B cell (primary cell): Measurements from ENCODE around the gene CCDC9. TPM values are rescaled to one million over a fixed set of nuclear protein-coding genes. Genes with fewer than 3 reads are reported as not detected.

Source experiments
- ATAC-seq: fragments of 200-7000 bp; cut with Tn5 transposase; one replicate; pipeline ENCODE4 v1.10.0; 2021; ENCODE audit warnings: low read depth, mild to moderate bottlenecking, moderate number of reproducible peaks, moderate library complexity
- CTCF ChIA-PET: fragments of 350-600 bp; sonication (Branson Sonifier 250); formaldehyde crosslinking; loops from one replicate; lab custom pipeline; 2021; ENCODE audit warnings: antibody characterized with exemption, inconsistent platforms; lab: Charles Lee
- POLR2A ChIA-PET: fragments of 350-600 bp; sonication (Branson Sonifier 250); formaldehyde crosslinking; loops from one replicate; lab custom pipeline; 2021; ENCODE audit warnings: antibody characterized with exemption; lab: Charles Lee
- DNase-seq: peaks from one replicate; pipeline ENCODE4 v3.0.0; 2013
- H2AFZ ChIP-seq: 2 replicates; pipeline ENCODE4 v1.6.1; 2012; ENCODE audit warnings: mild to moderate bottlenecking, low read depth, low read length; ENCODE audit not compliant: insufficient read depth, poor library complexity, severe bottlenecking
- H3K27ac ChIP-seq, 2 donors: 1 replicate in 1 of 2; 2 replicates in 1 of 2; pipeline ENCODE4 v1.5.1; 2012 to 2013; ENCODE audit warnings: low read length in 2 of 2, mild to moderate bottlenecking in 2 of 2, moderate library complexity in 1 of 2
- H3K27me3 ChIP-seq, 4 experiments: fragments of 200-600 bp in 1 of 4; sonication (generic) in 1 of 4; replicated peaks in 1 of 4; 1 replicate in 2 of 4; 2 replicates in 2 of 4; pipeline versions ENCODE4 v1.6.1 to v1.7.0; 2013 to 2016; ENCODE audit warnings: low read length in 3 of 4, mild to moderate bottlenecking in 2 of 4, mixed read lengths in 1 of 4, moderate library complexity in 1 of 4; ENCODE audit not compliant: insufficient read depth in 4 of 4, control insufficient read depth in 3 of 4; ENCODE audit errors: control extremely low read depth in 1 of 4
- H3K36me3 ChIP-seq, 2 experiments: replicated peaks in 1 of 2; 1 replicate in 1 of 2; 2 replicates in 1 of 2; pipeline versions ENCODE4 v1.6.1 to v1.7.1; 2013; ENCODE audit warnings: low read length in 1 of 2; ENCODE audit not compliant: insufficient read depth in 2 of 2, control insufficient read depth in 1 of 2; ENCODE audit errors: control extremely low read depth in 1 of 2, extremely low read depth in 1 of 2
- H3K4me1 ChIP-seq, 2 donors: fragments of 200-600 bp in 1 of 2; sonication (generic) in 1 of 2; 1 replicate in 1 of 2; 2 replicates in 1 of 2; pipeline versions ENCODE4 v1.5.1 to v1.6.1; 2013 to 2017; ENCODE audit warnings: low read length in 2 of 2; ENCODE audit not compliant: control insufficient read depth in 2 of 2, insufficient read depth in 2 of 2
- H3K4me2 ChIP-seq: replicated peaks from 2 replicates; pipeline ENCODE3; 2012; ENCODE audit warnings: mild to moderate bottlenecking, low read depth, low read length; ENCODE audit not compliant: poor library complexity, severe bottlenecking
- H3K4me3 ChIP-seq, 5 experiments: fragments of 200-600 bp in 1 of 5; sonication (generic) in 1 of 5; 1 replicate in 3 of 5; 2 replicates in 2 of 5; pipeline versions ENCODE4 v1.5.1 to v1.7.0; 2011 to 2016; ENCODE audit warnings: low read length in 4 of 5, mild to moderate bottlenecking in 4 of 5, low read depth in 2 of 5, control low read depth in 1 of 5, moderate library complexity in 1 of 5; ENCODE audit not compliant: insufficient read depth in 1 of 5; ENCODE audit errors: control extremely low read depth in 1 of 5, extremely low read depth in 1 of 5
- H3K79me2 ChIP-seq: fragments of 200-600 bp; sonication (generic); one replicate; pipeline ENCODE4 v1.6.0; 2016; ENCODE audit warnings: low read length; ENCODE audit not compliant: control insufficient read depth, insufficient read depth
- H3K9ac ChIP-seq: fragments of 200-600 bp; sonication (generic); 2 replicates; pipeline ENCODE4 v1.6.1; 2017; ENCODE audit warnings: mild to moderate bottlenecking, low read length, moderate library complexity
- H3K9me3 ChIP-seq, 3 donors: one replicate each; pipeline versions ENCODE4 v1.6.1 to v1.7.1; 2013; ENCODE audit warnings: low read length in 2 of 3; ENCODE audit not compliant: control insufficient read depth in 2 of 3, insufficient read depth in 1 of 3; ENCODE audit errors: control extremely low read depth in 1 of 3
- H4K20me1 ChIP-seq: 2 replicates; pipeline ENCODE4 v1.6.0; 2012; ENCODE audit warnings: mild to moderate bottlenecking, low read length; ENCODE audit not compliant: insufficient read depth, control insufficient read depth, poor library complexity, severe bottlenecking
- H3K27ac Mint-ChIP-seq: one replicate; pipeline ENCODE4 v1.8.0; 2021; ENCODE audit warnings: mixed read lengths
- H3K27me3 Mint-ChIP-seq: one replicate; pipeline ENCODE4 v1.8.0; 2021; ENCODE audit warnings: mixed read lengths
- H3K4me1 Mint-ChIP-seq: one replicate; pipeline ENCODE4 v1.8.0; 2021; ENCODE audit warnings: mixed read lengths
- H3K4me3 Mint-ChIP-seq: one replicate; pipeline ENCODE4 v1.8.0; 2021; ENCODE audit warnings: mixed read lengths
- H3K9me3 Mint-ChIP-seq: one replicate; pipeline ENCODE4 v1.8.0; 2022; ENCODE audit warnings: mixed read lengths; ENCODE audit not compliant: insufficient read depth
- EZH2 ChIP-seq: IDR thresholded peaks from 2 replicates; pipeline ENCODE4 v1.6.1; 2012; ENCODE audit warnings: borderline replicate concordance, low read depth, mild to moderate bottlenecking, moderate library complexity, low read length; ENCODE audit not compliant: insufficient read depth, poor library complexity, severe bottlenecking
- WGBS: methylation state at CpG from one replicate; pipeline ENCODE4 v1.1.5; 2013; ENCODE audit warnings: missing lambda C conversion rate; ENCODE audit not compliant: insufficient coverage; 5-methylcytosine and 5-hydroxymethylcytosine counted together
- intact Hi-C: fragments of 100-400 bp; cut with micrococcal nuclease; formaldehyde crosslinking; loops from one replicate; pipeline ENCODE4 v1.10.0; 2022
- polyA plus RNA-seq: library from polyadenylated mRNA; depleted of rRNA; stranded (reverse); fragments of >200 nt; gene quantifications from 2 replicates; pipeline ENCODE4 v1.2.3, GENCODE V29; 2012
- total RNA-seq, 2 donors: library from RNA; stranded (reverse); fragments of 120-200 nt in 1 of 2; gene quantifications; 1 replicate in 1 of 2; 2 replicates in 1 of 2; pipeline versions ENCODE4 v1.2.3 to v1.2.4, GENCODE V29; 2013 to 2022
- TF ChIP-seq, protein P1 (sequence below): fragments of 200-600 bp; IDR thresholded peaks from one replicate; pipeline ENCODE4 v1.8.0; 2022; ENCODE audit warnings: antibody characterized with exemption, mild to moderate bottlenecking

The CCDC9 gene
- total and polyA plus RNA-seq, 2 donors (not counting 1 experiment from before 2014, with no cell fraction given), result 12.3 to 54.7 TPM

DNA sequence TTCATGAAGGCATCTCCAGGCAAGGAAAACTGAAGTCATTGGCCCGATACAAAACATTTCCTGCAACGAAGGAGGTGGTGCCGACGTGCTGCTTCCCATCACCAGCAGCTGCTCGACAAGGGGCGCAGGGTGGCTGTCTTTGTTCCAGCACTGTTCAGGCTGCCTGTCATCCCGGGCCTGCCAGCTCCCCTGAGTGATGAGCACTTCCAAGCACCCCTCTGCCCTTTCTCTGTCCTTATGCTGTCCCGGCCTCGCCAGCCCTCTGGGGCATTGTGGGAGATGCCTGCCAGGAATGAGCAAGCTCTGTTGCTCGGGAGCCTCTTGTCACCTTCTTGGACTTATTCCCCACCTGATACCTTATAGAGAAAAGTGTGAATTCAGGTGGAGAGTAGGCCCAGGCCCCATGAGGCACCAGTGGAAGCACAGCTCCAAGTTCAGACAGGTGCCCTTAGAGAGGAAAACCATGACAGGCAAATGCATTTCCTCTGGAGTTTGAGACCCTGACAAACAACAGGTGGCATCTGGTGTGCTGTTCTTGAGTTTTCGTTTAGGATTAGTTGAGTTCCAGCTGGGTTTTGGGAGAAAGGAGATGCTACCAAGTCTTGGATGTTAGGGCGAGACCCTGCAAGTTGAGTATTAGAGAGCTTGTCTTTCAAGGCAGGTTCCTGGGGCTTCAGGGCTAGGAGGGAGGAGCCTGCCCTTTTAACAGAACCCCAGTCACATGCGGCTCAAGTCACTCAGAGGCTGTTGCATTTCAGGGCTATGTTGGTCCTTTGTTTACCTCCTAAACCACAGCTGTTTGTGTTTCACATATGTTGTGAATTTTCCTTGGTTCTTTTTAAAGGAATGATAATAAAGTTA is 46.8 kb upstream of the CCDC9 start:
- H3K4me1 Mint-ChIP-seq, result peaks cover 6% of the 10 kb centered on the region
- no peaks in the 10 kb centered on the region for H3K9me3 ChIP-seq
- 93% methylated on average over 11 of the region's 13 CpGs for WGBS
- H3K27me3 ChIP-seq, result no peaks in the 10 kb centered on the region
- POLR2A ChIA-PET, result interaction anchor here (0.5 to 2.5 kb wide), 2 partner anchors 35 to 60 kb away, joined by 3 to 19 read pairs; no protein-coding TSS in a partner anchor
- no peak overlapping the region for H3K9ac ChIP-seq
- no peaks in the 10 kb centered on the region for H3K79me2 ChIP-seq
- no peak overlapping the region for H3K4me3 ChIP-seq
- H3K4me1 ChIP-seq, result peaks cover 6 to 8% of the 10 kb centered on the region in 2 donors
- DNase-seq, result no peak
- no peaks in the 10 kb centered on the region for H3K9me3 Mint-ChIP-seq
- peak overlapping the region in 1 of 2 donors; percentile 31 for H3K27ac ChIP-seq
- no peaks in the 10 kb centered on the region for H3K27me3 Mint-ChIP-seq
- no peaks in the 10 kb centered on the region for H4K20me1 ChIP-seq
- H3K4me3 Mint-ChIP-seq, result no peak overlapping the region
- no peak for ATAC-seq
- peaks cover 4 to 49% of the 10 kb centered on the region in 2 experiments for H3K36me3 ChIP-seq
- CTCF ChIA-PET, result interaction anchor here (0.7 to 14.1 kb wide), 21 partner anchors 8 to 353 kb away, joined by 3 to 557 read pairs (median 9); partner anchors contain the start of genes CCDC9 and SAE1
- H3K27ac Mint-ChIP-seq, result no peak overlapping the region
- intact Hi-C loops, result loop anchor here (1.0 to 2.0 kb wide), 2 partner anchors 17 to 35 kb away; no protein-coding TSS in a partner anchor
- no peak overlapping the region for H3K4me2 ChIP-seq
- TF ChIP-seq, protein P1, sequence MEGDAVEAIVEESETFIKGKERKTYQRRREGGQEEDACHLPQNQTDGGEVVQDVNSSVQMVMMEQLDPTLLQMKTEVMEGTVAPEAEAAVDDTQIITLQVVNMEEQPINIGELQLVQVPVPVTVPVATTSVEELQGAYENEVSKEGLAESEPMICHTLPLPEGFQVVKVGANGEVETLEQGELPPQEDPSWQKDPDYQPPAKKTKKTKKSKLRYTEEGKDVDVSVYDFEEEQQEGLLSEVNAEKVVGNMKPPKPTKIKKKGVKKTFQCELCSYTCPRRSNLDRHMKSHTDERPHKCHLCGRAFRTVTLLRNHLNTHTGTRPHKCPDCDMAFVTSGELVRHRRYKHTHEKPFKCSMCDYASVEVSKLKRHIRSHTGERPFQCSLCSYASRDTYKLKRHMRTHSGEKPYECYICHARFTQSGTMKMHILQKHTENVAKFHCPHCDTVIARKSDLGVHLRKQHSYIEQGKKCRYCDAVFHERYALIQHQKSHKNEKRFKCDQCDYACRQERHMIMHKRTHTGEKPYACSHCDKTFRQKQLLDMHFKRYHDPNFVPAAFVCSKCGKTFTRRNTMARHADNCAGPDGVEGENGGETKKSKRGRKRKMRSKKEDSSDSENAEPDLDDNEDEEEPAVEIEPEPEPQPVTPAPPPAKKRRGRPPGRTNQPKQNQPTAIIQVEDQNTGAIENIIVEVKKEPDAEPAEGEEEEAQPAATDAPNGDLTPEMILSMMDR, result no peak
- no peak for TF ChIP-seq EZH2
- H2AFZ ChIP-seq, result no peak overlapping the region

DNA sequence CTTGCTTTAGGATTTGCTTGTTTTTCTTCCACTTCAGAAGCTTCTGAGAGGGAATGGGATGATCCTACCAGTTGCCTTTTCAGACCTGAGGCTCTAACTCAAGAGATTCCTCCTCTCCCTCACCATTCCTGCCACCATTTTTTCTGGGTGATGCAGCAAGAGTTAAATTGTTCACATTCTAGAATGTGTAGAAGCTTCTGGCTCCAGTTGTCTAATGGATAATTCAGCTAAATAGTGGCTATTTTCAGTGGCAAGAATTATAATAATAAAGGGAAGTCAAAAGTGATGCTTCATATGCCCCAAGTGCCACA is 46.2 kb upstream of the CCDC9 start:
- H3K9me3 ChIP-seq, result no peaks in the 10 kb centered on the region
- intact Hi-C loops, result loop anchor here (1.0 to 2.0 kb wide), 2 partner anchors 17 to 34 kb away; no protein-coding TSS in a partner anchor
- H3K27ac ChIP-seq, result peak overlapping the region in 1 of 2 donors; percentile 31
- Mint-ChIP-seq H3K4me1 (peaks cover 6% of the 10 kb centered on the region), H3K27ac (no peak overlapping the region), H3K9me3 (no peaks in the 10 kb centered on the region), H3K4me3 (no peak overlapping the region), H3K27me3 (no peaks in the 10 kb centered on the region)
- H3K4me3 ChIP-seq, result no peak overlapping the region
- ChIA-PET CTCF (interaction anchor here (0.7 to 14.1 kb wide), 35 partner anchors 8 to 354 kb away, joined by 3 to 557 read pairs (median 5); partner anchors contain the start of genes CCDC9, INAFM1, SAE1 and ZC3H4), POLR2A (interaction anchor here (0.5 to 2.5 kb wide), 5 partner anchors 17 to 96 kb away, joined by 3 to 19 read pairs (median 3); partner anchors contain the start of gene ZC3H4)
- TF ChIP-seq EZH2, result no peak
- TF ChIP-seq, protein P1, result no peak
- no peaks in the 10 kb centered on the region for H4K20me1 ChIP-seq
- H3K36me3 ChIP-seq, result peaks cover 4 to 44% of the 10 kb centered on the region in 2 experiments
- no peaks in the 10 kb centered on the region for H3K79me2 ChIP-seq
- H3K4me1 ChIP-seq, result peaks cover 6 to 8% of the 10 kb centered on the region in 2 donors
- no peak overlapping the region for H3K9ac ChIP-seq
- DNase-seq (no peak), ATAC-seq (no peak)
- H2AFZ ChIP-seq, result no peak overlapping the region
- no peak overlapping the region for H3K4me2 ChIP-seq
- no peaks in the 10 kb centered on the region for H3K27me3 ChIP-seq
